ENCODE data around the gene LRRC3. TPM values are rescaled to one million over a fixed set of nuclear protein-coding genes. Genes with fewer than 3 reads are reported as not detected.

LRRC3 gene
- total RNA-seq, 1 experiment from 2014 or later = 0.48 TPM

GRCh38 chr21:44423941-44424607, 31.2 kb upstream of the LRRC3 start:
- Histone ChIP-seq H3K4me2 (no peak overlapping the region), H3F3A (ENCODE audit: insufficient read depth, low read depth) (no peaks in the 10 kb centered on the region), H3K36me3 (ENCODE audit: low read depth) (no peaks in the 10 kb centered on the region), H4K20me1 (ENCODE audit: insufficient read depth) (no peaks in the 10 kb centered on the region), H3K9me2 (ENCODE audit: insufficient read depth) (no peaks in the 10 kb centered on the region), H3K9me3 (ENCODE audit: insufficient read depth, low read depth) (no peaks in the 10 kb centered on the region), H3K27ac (no peak overlapping the region), H3K4me1 (replicated peaks; ENCODE audit: insufficient read depth) (no peaks in the 10 kb centered on the region), H3K27me3 (ENCODE audit: insufficient read depth, low read depth) (peaks cover 25% of the 10 kb centered on the region), H2AFZ (no peak overlapping the region), H3K79me2 (ENCODE audit: low read depth) (no peaks in the 10 kb centered on the region), H3K4me3 (no peak overlapping the region)
- POLR2A ChIA-PET (ENCODE audit: unreplicated experiment) = no interaction called here
- DNase-seq = no peak
- intact Hi-C loops (cut with micrococcal nuclease; ENCODE audit: unreplicated experiment) = no loop called here
- TF ChIP-seq CTCF (conservative IDR thresholded peaks at IDR 0.05) (no peak), EZH2 (IDR thresholded peaks at IDR 0.05; ENCODE audit: low read depth) (no peak)
- BruUV-seq (replicated peaks) = no TSS peak
- CTCF ChIA-PET = no interaction called here

GRCh38 chr21:44424608-44425306, 30.6 kb upstream of the LRRC3 start:
- POLR2A ChIA-PET (ENCODE audit: unreplicated experiment) = no interaction called here
- Histone ChIP-seq H3K4me1 (replicated peaks; ENCODE audit: insufficient read depth) (no peaks in the 10 kb centered on the region), H2AFZ (no peak overlapping the region)

GRCh38 chr21:44425307-44425894, 29.9 kb upstream of the LRRC3 start:
- DNase-seq = no peak
- Histone ChIP-seq H3K27me3 (ENCODE audit: insufficient read depth, low read depth) (peaks cover 25% of the 10 kb centered on the region), H3K36me3 (ENCODE audit: low read depth) (no peaks in the 10 kb centered on the region), H3K4me2 (no peak overlapping the region), H3K4me3 (no peak overlapping the region), H3K4me1 (replicated peaks; ENCODE audit: insufficient read depth) (no peaks in the 10 kb centered on the region), H3K9me2 (ENCODE audit: insufficient read depth) (no peaks in the 10 kb centered on the region), H3K79me2 (ENCODE audit: low read depth) (no peaks in the 10 kb centered on the region), H2AFZ (no peak overlapping the region), H3F3A (ENCODE audit: insufficient read depth, low read depth) (no peaks in the 10 kb centered on the region), H3K27ac (no peak overlapping the region), H4K20me1 (ENCODE audit: insufficient read depth) (no peaks in the 10 kb centered on the region), H3K9me3 (ENCODE audit: insufficient read depth, low read depth) (no peaks in the 10 kb centered on the region)
- no peak for TF ChIP-seq CTCF (conservative IDR thresholded peaks at IDR 0.05)
- TF ChIP-seq EZH2 (IDR thresholded peaks at IDR 0.05; ENCODE audit: low read depth) = no peak
- ChIA-PET POLR2A (ENCODE audit: unreplicated experiment) (no interaction called here), CTCF (no interaction called here)
- no TSS peak for BruUV-seq (replicated peaks)
- intact Hi-C loops (cut with micrococcal nuclease; ENCODE audit: unreplicated experiment) = no loop called here

More at GRCh38 chr21:44424608-44425306, 30.6 kb upstream of the LRRC3 start:
- H3K27ac ChIP-seq = no peak overlapping the region
- no peak overlapping the region for H3K4me3 ChIP-seq
- H3K79me2 ChIP-seq (ENCODE audit: low read depth) = no peaks in the 10 kb centered on the region
- no peaks in the 10 kb centered on the region for H3K9me3 ChIP-seq (ENCODE audit: insufficient read depth, low read depth)
- peaks cover 25% of the 10 kb centered on the region for H3K27me3 ChIP-seq (ENCODE audit: insufficient read depth, low read depth)
- H3F3A ChIP-seq (ENCODE audit: insufficient read depth, low read depth) = no peaks in the 10 kb centered on the region
- CTCF ChIA-PET = no interaction called here
- TF ChIP-seq EZH2 (IDR thresholded peaks at IDR 0.05; ENCODE audit: low read depth) = no peak
- H3K9me2 ChIP-seq (ENCODE audit: insufficient read depth) = no peaks in the 10 kb centered on the region
- BruUV-seq (replicated peaks) = no TSS peak
- no peak for DNase-seq
- intact Hi-C loops (cut with micrococcal nuclease; ENCODE audit: unreplicated experiment) = no loop called here
- H3K4me2 ChIP-seq = no peak overlapping the region
- no peaks in the 10 kb centered on the region for H4K20me1 ChIP-seq (ENCODE audit: insufficient read depth)
- no peaks in the 10 kb centered on the region for H3K36me3 ChIP-seq (ENCODE audit: low read depth)
